Gastrocnemius medialis (tissue), 4 donors: ENCODE results near the gene BACE2. TPM values are rescaled to one million over a fixed set of nuclear protein-coding genes. Genes with fewer than 3 reads are reported as not detected.
"Not testable (repeated sequence)": the region's sequence is repeated elsewhere in the genome, so short reads cannot be mapped to it uniquely, and the experiment has no call there.

Experiments used
- ATAC-seq, 2 donors: fragments of 150-250 bp; one replicate each; pipeline ENCODE4 v1.9.1; 2016
- DNase-seq, 2 donors: peaks; one replicate each; pipeline ENCODE4 v3.0.0-alpha.2; 2019
- H3K27ac ChIP-seq, 4 donors: fragments of 200-600 bp; sonication (generic); 1 replicate in 1 of 4; 2 replicates in 3 of 4; pipeline ENCODE4 v1.5.1; 2016 to 2018; ENCODE audit warnings: mild to moderate bottlenecking in 2 of 4, moderate library complexity in 1 of 4
- H3K27me3 ChIP-seq, 3 donors: fragments of 200-600 bp; sonication (generic) in 2 of 3; 1 replicate in 1 of 3; 2 replicates in 2 of 3; pipeline versions ENCODE4 v1.5.1 to v1.6.0; 2016 to 2019; ENCODE audit warnings: mild to moderate bottlenecking in 1 of 3, moderate library complexity in 1 of 3
- H3K36me3 ChIP-seq, 2 donors: fragments of 200-600 bp; sonication (generic) in 1 of 2; one replicate each; pipeline ENCODE4 v1.5.1; 2017 to 2018
- H3K4me1 ChIP-seq, 2 donors: fragments of 200-600 bp; sonication (generic) in 1 of 2; one replicate each; pipeline ENCODE4 v1.5.1; 2016 to 2017; ENCODE audit warnings: mild to moderate bottlenecking in 2 of 2
- H3K4me3 ChIP-seq, 4 donors: fragments of 200-600 bp; sonication (generic) in 3 of 4; 1 replicate in 1 of 4; 2 replicates in 3 of 4; pipeline ENCODE4 v1.5.1; 2016 to 2019; ENCODE audit warnings: mild to moderate bottlenecking in 2 of 4
- H3K9me3 ChIP-seq, 3 donors: fragments of 200-600 bp; sonication (generic) in 2 of 3; 1 replicate in 1 of 3; 2 replicates in 2 of 3; pipeline ENCODE4 v1.5.1; 2016 to 2019
- CTCF ChIP-seq, 5 experiments: fragments of 450-650 bp in 3 of 5; fragments of 200-600 bp in 2 of 5; sonication (generic) in 2 of 5; IDR thresholded peaks in 4 of 5; conservative IDR thresholded peaks in 1 of 5; 1 replicate in 4 of 5; 2 replicates in 1 of 5; pipeline ENCODE4 v1.5.1; 2016 to 2019; ENCODE audit warnings: antibody characterized with exemption in 5 of 5, mild to moderate bottlenecking in 3 of 5, moderate library complexity in 3 of 5
- POLR2A ChIP-seq, 2 donors: fragments of 450-650 bp; IDR thresholded peaks; one replicate each; pipeline ENCODE4 v1.6.1; 2017; ENCODE audit warnings: antibody characterized with exemption in 2 of 2, mild to moderate bottlenecking in 2 of 2, moderate library complexity in 2 of 2
- in situ Hi-C, 4 donors: fragments of 200-750 bp; cut with MboI; loops; one replicate each; pipeline versions ENCODE4 v1.15.0 to v1.8.0; 2017; ENCODE audit warnings: low sequenced_read_pairs in 4 of 4
- intact Hi-C: fragments of 100-400 bp; cut with DNase I; formaldehyde crosslinking; loops from one replicate; pipeline ENCODE4 v1.15.1; 2023; ENCODE audit warnings: low total_unique reads
- total RNA-seq, 4 donors: library from RNA; depleted of rRNA; stranded (reverse); fragments of >200 nt; gene quantifications; one replicate each; pipeline versions ENCODE4 v1.1.0 to v1.2.3, GENCODE V29; 2016

The BACE2 gene
- total RNA-seq, 4 donors from 2014 or later = 7.5 to 17.5 (median 9.3) TPM

GRCh38 chr21:41242238-41242829 lies 74.4 kb downstream of the BACE2 start:
- no peaks in the 10 kb centered on the region for H3K4me1 ChIP-seq
- no peaks in the 10 kb centered on the region for H3K27me3 ChIP-seq
- H3K9me3 ChIP-seq = no peaks in the 10 kb centered on the region
- intact Hi-C loops (no loop called here), in situ Hi-C loops (no loop called here)
- no peak overlapping the region for H3K4me3 ChIP-seq
- no peak overlapping the region for H3K27ac ChIP-seq
- peaks cover 0 to 5% of the 10 kb centered on the region in 2 donors for H3K36me3 ChIP-seq
- no peak for DNase-seq
- ATAC-seq = no peak
- TF ChIP-seq CTCF (IDR thresholded peaks at IDR 0.05 in 4 of 5, conservative IDR thresholded peaks at IDR 0.05 in 1 of 5) = no peak
- TF ChIP-seq POLR2A (IDR thresholded peaks at IDR 0.05) = no peak

GRCh38 chr21:41243107-41243506 lies 75.1 kb downstream of the BACE2 start:
- DNase-seq (no peak), ATAC-seq (no peak)
- Histone ChIP-seq H3K4me3 (no peak overlapping the region), H3K9me3 (no peaks in the 10 kb centered on the region), H3K4me1 (no peaks in the 10 kb centered on the region), H3K36me3 (peaks cover 0 to 5% of the 10 kb centered on the region in 2 donors), H3K27me3 (no peaks in the 10 kb centered on the region), H3K27ac (no peak overlapping the region)
- intact Hi-C loops (no loop called here), in situ Hi-C loops (no loop called here)
- no peak for TF ChIP-seq CTCF (IDR thresholded peaks at IDR 0.05 in 4 of 5, conservative IDR thresholded peaks at IDR 0.05 in 1 of 5)
- TF ChIP-seq POLR2A (IDR thresholded peaks at IDR 0.05) = no peak

- DNase-seq, H3K4me1 ChIP-seq, H3K4me3 ChIP-seq, H3K27ac ChIP-seq, in situ Hi-C loops, ATAC-seq, H3K27me3 ChIP-seq, H3K9me3 ChIP-seq, H3K36me3 ChIP-seq, intact Hi-C loops: not testable (repeated sequence)
These were observed 76.4 kb downstream of the BACE2 start for GRCh38 chr21:41244266-41244880.

- Histone ChIP-seq H3K4me3 (no peak overlapping the region), H3K27me3 (no peaks in the 10 kb centered on the region), H3K36me3 (peaks cover 0 to 5% of the 10 kb centered on the region in 2 donors), H3K27ac (no peak overlapping the region), H3K9me3 (no peaks in the 10 kb centered on the region), H3K4me1 (no peaks in the 10 kb centered on the region)
- in situ Hi-C loops = no loop called here
- ATAC-seq = no peak
- intact Hi-C loops = no loop called here
- TF ChIP-seq POLR2A (IDR thresholded peaks at IDR 0.05) (no peak), CTCF (IDR thresholded peaks at IDR 0.05 in 4 of 5, conservative IDR thresholded peaks at IDR 0.05 in 1 of 5) (no peak)
- no peak for DNase-seq
These were observed 77.7 kb downstream of the BACE2 start for GRCh38 chr21:41245509-41246135.

GRCh38 chr21:41246808-41247207 lies 78.8 kb downstream of the BACE2 start:
- Histone ChIP-seq H3K9me3 (no peaks in the 10 kb centered on the region), H3K4me1 (no peaks in the 10 kb centered on the region), H3K27ac (peak overlapping the region in 3 of 4 donors; percentile 71 to 77 (median 74)), H3K4me3 (no peak overlapping the region), H3K27me3 (no peaks in the 10 kb centered on the region), H3K36me3 (peaks cover 0 to 5% of the 10 kb centered on the region in 2 donors)
- TF ChIP-seq CTCF (IDR thresholded peaks at IDR 0.05 in 4 of 5, conservative IDR thresholded peaks at IDR 0.05 in 1 of 5) = no peak
- TF ChIP-seq POLR2A (IDR thresholded peaks at IDR 0.05) = no peak
- DNase-seq = no peak
- intact Hi-C loops = no loop called here
- in situ Hi-C loops = no loop called here
- no peak for ATAC-seq
